H1 (cell line): Measurements from ENCODE around the gene ZNF548. TPM values are rescaled to one million over a fixed set of nuclear protein-coding genes. Genes with fewer than 3 reads are reported as not detected.

ENCODE experiments used
- CTCF ChIA-PET: fragments of 300-600 bp; sonication (Branson Sonifier 250); formaldehyde crosslinking; loops from one replicate; lab custom pipeline; 2021; ENCODE audit not compliant: partially characterized antibody; lab: Charles Lee
- POLR2A ChIA-PET: fragments of 300-600 bp; sonication (Branson Sonifier 250); formaldehyde crosslinking; loops from one replicate; lab custom pipeline; 2021; ENCODE audit warnings: inconsistent platforms; ENCODE audit not compliant: partially characterized antibody; lab: Charles Lee
- DNase-seq, 2 experiments: peaks; one replicate each; pipeline versions ENCODE4 v3.0.0 to v3.0.0-alpha.2; 2010 to 2022; ENCODE audit warnings: low spot score in 2 of 2, low read depth in 1 of 2, mixed read lengths in 1 of 2
- FAIRE-seq: peaks from 2 replicates; lab custom pipeline; 2011; peaks lifted over from hg19 to GRCh38; lab: Jason Lieb, UNC
- H2AFZ ChIP-seq: 2 replicates; pipeline ENCODE4 v1.8.1; 2012; ENCODE audit warnings: low read length, inconsistent platforms
- H2AK5ac ChIP-seq: 2 replicates; pipeline ENCODE4 v1.6.1; 2013; ENCODE audit warnings: low read depth, low read length
- H2BK120ac ChIP-seq: replicated peaks from 2 replicates; pipeline ENCODE3; 2013; ENCODE audit warnings: low read depth, low read length, inconsistent platforms
- H2BK12ac ChIP-seq: 2 replicates; pipeline ENCODE4 v1.6.1; 2013; ENCODE audit warnings: low read depth, low read length
- H2BK15ac ChIP-seq: 2 replicates; pipeline ENCODE4 v1.6.1; 2013; ENCODE audit warnings: low read length
- H2BK20ac ChIP-seq: 2 replicates; pipeline ENCODE4 v1.6.1; 2013; ENCODE audit warnings: low read length
- H2BK5ac ChIP-seq: 2 replicates; pipeline ENCODE4 v1.6.1; 2013; ENCODE audit warnings: low read depth, low read length
- H3K14ac ChIP-seq: 2 replicates; pipeline ENCODE4 v1.6.1; 2013; ENCODE audit warnings: inconsistent platforms; ENCODE audit not compliant: insufficient read length
- H3K18ac ChIP-seq: 2 replicates; pipeline ENCODE4 v1.6.1; 2013; ENCODE audit warnings: low read length; ENCODE audit errors: extremely low read depth
- H3K23ac ChIP-seq: 2 replicates; pipeline ENCODE4 v1.6.1; 2013; ENCODE audit warnings: inconsistent platforms; ENCODE audit not compliant: insufficient read length
- H3K23me2 ChIP-seq: 2 replicates; pipeline ENCODE4 v1.6.1; 2013; ENCODE audit warnings: low read depth, low read length
- H3K27ac ChIP-seq: 2 replicates; pipeline ENCODE4 v1.6.1; 2011; ENCODE audit warnings: low read depth, low read length, inconsistent platforms
- H3K27me3 ChIP-seq, 4 experiments: replicated peaks in 1 of 4; 1 replicate in 1 of 4; 2 replicates in 3 of 4; pipeline versions ENCODE4 v1.6.1 to v1.8.1; 2011 to 2013; ENCODE audit warnings: low read length in 3 of 4, mild to moderate bottlenecking in 3 of 4, inconsistent platforms in 2 of 4, mixed read lengths in 2 of 4, moderate library complexity in 1 of 4; ENCODE audit not compliant: control insufficient read depth in 3 of 4, insufficient read depth in 3 of 4; ENCODE audit errors: extremely low read depth in 1 of 4
- H3K36me3 ChIP-seq, 4 experiments: 2 replicates each; pipeline versions ENCODE4 v1.6.1 to v1.8.1; 2011 to 2013; ENCODE audit warnings: mild to moderate bottlenecking in 4 of 4, low read length in 3 of 4, moderate library complexity in 2 of 4, control low read depth in 1 of 4, inconsistent platforms in 1 of 4; ENCODE audit not compliant: insufficient read depth in 4 of 4, control insufficient read depth in 2 of 4
- H3K4ac ChIP-seq: replicated peaks from 2 replicates; pipeline ENCODE3; 2013; ENCODE audit warnings: low read length, low read depth, mixed read lengths, inconsistent platforms; ENCODE audit not compliant: insufficient read length
- H3K4me1 ChIP-seq, 4 experiments: replicated peaks in 1 of 4; 1 replicate in 1 of 4; 2 replicates in 3 of 4; pipeline versions ENCODE4 v1.6.1 to v1.8.1; 2011 to 2013; ENCODE audit warnings: low read length in 3 of 4, inconsistent platforms in 2 of 4, mixed read lengths in 1 of 4; ENCODE audit not compliant: insufficient read depth in 4 of 4, control insufficient read depth in 3 of 4
- H3K4me2 ChIP-seq, 2 experiments: 2 replicates each; pipeline versions ENCODE4 v1.6.1 to v1.8.1; 2011 to 2013; ENCODE audit warnings: low read depth in 2 of 2, low read length in 2 of 2, control low read depth in 1 of 2, inconsistent platforms in 1 of 2, mild to moderate bottlenecking in 1 of 2; ENCODE audit not compliant: insufficient read depth in 1 of 2
- H3K4me3 ChIP-seq, 4 experiments: fragments of 200-600, 300-600 bp in 1 of 4; sonication (generic), shearing (Covaris generic), sonication (Bioruptor Twin) in 1 of 4; 2 replicates each; pipeline versions ENCODE4 v1.5.1 to v1.8.1; 2011 to 2016; ENCODE audit warnings: low read length in 4 of 4, low read depth in 3 of 4, control low read depth in 2 of 4, inconsistent platforms in 2 of 4, mild to moderate bottlenecking in 2 of 4, mixed read lengths in 1 of 4, moderate library complexity in 1 of 4; ENCODE audit not compliant: insufficient read depth in 2 of 4; ENCODE audit errors: extremely low read depth in 1 of 4
- H3K56ac ChIP-seq: replicated peaks from 2 replicates; pipeline ENCODE3; 2013; ENCODE audit warnings: low read depth, mild to moderate bottlenecking, mixed read lengths, low read length, inconsistent platforms; ENCODE audit not compliant: insufficient read length
- H3K79me1 ChIP-seq: 2 replicates; pipeline ENCODE4 v1.6.1; 2013; ENCODE audit warnings: low read depth, low read length, control low read depth
- H3K79me2 ChIP-seq, 2 experiments: 2 replicates each; pipeline versions ENCODE4 v1.6.1 to v1.8.1; 2012 to 2013; ENCODE audit warnings: low read length in 2 of 2, mild to moderate bottlenecking in 2 of 2, inconsistent platforms in 1 of 2; ENCODE audit not compliant: insufficient read depth in 2 of 2, control insufficient read depth in 1 of 2
- H3K9ac ChIP-seq, 4 experiments: replicated peaks in 1 of 4; 1 replicate in 1 of 4; 2 replicates in 3 of 4; pipeline versions ENCODE4 v1.6.1 to v1.8.1; 2011 to 2013; ENCODE audit warnings: low read depth in 3 of 4, low read length in 3 of 4, control low read depth in 2 of 4, mild to moderate bottlenecking in 2 of 4, moderate library complexity in 2 of 4, inconsistent platforms in 1 of 4; ENCODE audit errors: extremely low read depth in 1 of 4
- H3K9me3 ChIP-seq, 2 experiments: 2 replicates each; pipeline versions ENCODE4 v1.6.1 to v1.8.1; 2012 to 2013; ENCODE audit warnings: mild to moderate bottlenecking in 2 of 2, moderate library complexity in 2 of 2, control low read depth in 1 of 2, inconsistent platforms in 1 of 2, low read depth in 1 of 2, low read length in 1 of 2, mixed read lengths in 1 of 2; ENCODE audit not compliant: insufficient read depth in 2 of 2
- H4K20me1 ChIP-seq, 2 experiments: replicated peaks in 1 of 2; 2 replicates each; pipeline versions ENCODE3 to v1.8.1; 2011 to 2013; ENCODE audit warnings: inconsistent platforms in 2 of 2, low read length in 2 of 2, mild to moderate bottlenecking in 1 of 2; ENCODE audit not compliant: insufficient read depth in 2 of 2, control insufficient read depth in 1 of 2
- H4K5ac ChIP-seq: 2 replicates; pipeline ENCODE4 v1.6.1; 2013; ENCODE audit warnings: low read length, low read depth, mixed read lengths, inconsistent platforms; ENCODE audit not compliant: insufficient read length
- H4K8ac ChIP-seq: 2 replicates; pipeline ENCODE4 v1.8.0; 2013; ENCODE audit warnings: mild to moderate bottlenecking, moderate library complexity, low read length, inconsistent platforms; ENCODE audit not compliant: insufficient read depth; ENCODE audit errors: extremely low read depth
- H4K91ac ChIP-seq: replicated peaks from 2 replicates; pipeline ENCODE3; 2013; ENCODE audit warnings: low read length, mixed read lengths, inconsistent platforms; ENCODE audit not compliant: insufficient read length
- ASH2L ChIP-seq: fragments of 200-600, 300-600 bp; sonication (generic); IDR thresholded peaks from one replicate; pipeline ENCODE4 v1.7.1; 2017; ENCODE audit warnings: low read length
- CTBP2 ChIP-seq: IDR thresholded peaks from 2 replicates; pipeline ENCODE4 v1.7.0; 2011; ENCODE audit warnings: borderline replicate concordance, mild to moderate bottlenecking, moderate library complexity, mixed read lengths, low read length; ENCODE audit not compliant: insufficient read depth, insufficient read length
- GTF2F1 ChIP-seq: IDR thresholded peaks from 2 replicates; pipeline ENCODE4 v1.6.1; 2012; ENCODE audit warnings: low read depth, low read length, improper control_type of control experiment, borderline replicate concordance
- JUND ChIP-seq: IDR thresholded peaks from 2 replicates; pipeline ENCODE4 v1.6.1; 2011; ENCODE audit warnings: mild to moderate bottlenecking, improper control_type of control experiment, low read length
- POLR2A ChIP-seq, 2 experiments: IDR thresholded peaks; 1 replicate in 1 of 2; 2 replicates in 1 of 2; pipeline ENCODE4 v1.6.1; 2011; ENCODE audit warnings: low read depth in 2 of 2, low read length in 2 of 2, mild to moderate bottlenecking in 2 of 2; ENCODE audit errors: control extremely low read depth in 1 of 2
- RFX5 ChIP-seq: IDR thresholded peaks from 2 replicates; pipeline ENCODE4 v1.6.1; 2011; ENCODE audit warnings: low read depth, low read length, improper control_type of control experiment, borderline replicate concordance
- SIN3A ChIP-seq, 2 experiments: IDR thresholded peaks in 1 of 2; conservative IDR thresholded peaks in 1 of 2; 2 replicates each; pipeline ENCODE4 v1.6.1; 2011 to 2012; ENCODE audit warnings: low read length in 2 of 2, improper control_type of control experiment in 1 of 2, low read depth in 1 of 2, mild to moderate bottlenecking in 1 of 2
- SIX5 ChIP-seq: IDR thresholded peaks from 2 replicates; pipeline ENCODE4 v1.6.1; 2011; ENCODE audit warnings: mild to moderate bottlenecking, low read depth, low read length
- SP4 ChIP-seq: IDR thresholded peaks from 2 replicates; pipeline ENCODE4 v1.6.1; 2012; ENCODE audit warnings: low read length, inconsistent platforms
- SRF ChIP-seq: IDR thresholded peaks from 2 replicates; pipeline ENCODE4 v1.6.1; 2011; ENCODE audit warnings: mild to moderate bottlenecking, low read depth, low read length, moderate library complexity
- WGBS, 2 experiments: shearing (Covaris generic) in 1 of 2; methylation state at CpG; one replicate each; pipeline versions ENCODE4 v1.1.6 to v1.1.7; 2013 to 2015; ENCODE audit warnings: low lambda C conversion rate in 2 of 2, mixed read lengths in 2 of 2, inconsistent platforms in 1 of 2, low coverage in 1 of 2, missing lambda C conversion rate in 1 of 2; ENCODE audit not compliant: insufficient replicate concordance in 2 of 2, insufficient coverage in 1 of 2, insufficient read length in 1 of 2; ENCODE audit errors: extremely low coverage in 1 of 2, missing lambda C conversion rate in 1 of 2; 5-methylcytosine and 5-hydroxymethylcytosine counted together
- polyA plus RNA-seq, 7 experiments: library from polyadenylated mRNA; depleted of rRNA in 3 of 7; stranded (reverse) in 5 of 7; unstranded in 2 of 7; fragments of >200 nt in 5 of 7; fragments of 200-250 nt in 2 of 7; gene quantifications; 1 replicate in 5 of 7; 2 replicates in 1 of 7; 4 replicates in 1 of 7; pipeline versions ENCODE4 v1.2.1 to v1.2.3, GENCODE V29; 2011 to 2013; ENCODE audit warnings: missing spikeins in 2 of 7, mixed read lengths in 2 of 7
- total RNA-seq: library from RNA; stranded (reverse); fragmentation: NEBNext Ultra II Directional; extraction: Animal tissue kit (Norgen Biotek cat#: 25700); gene quantifications from 2 replicates; pipeline ENCODE4 v1.2.1, GENCODE V29; 2021
- TF ChIP-seq, protein P1 (sequence below): IDR thresholded peaks from 2 replicates; pipeline ENCODE4 v1.6.1; 2011; ENCODE audit warnings: low read depth, mild to moderate bottlenecking, low read length; ENCODE audit not compliant: insufficient read depth
- TF ChIP-seq, protein P2 (sequence below): IDR thresholded peaks from 2 replicates; pipeline ENCODE4 v1.6.1; 2012; ENCODE audit warnings: inconsistent platforms

ZNF548 gene
- total and polyA plus RNA-seq, 2 of the 8 experiments (the other 6 are each of a cell fraction or from before 2014, with no cell fraction given): 7.4 to 9.9 TPM

DNA sequence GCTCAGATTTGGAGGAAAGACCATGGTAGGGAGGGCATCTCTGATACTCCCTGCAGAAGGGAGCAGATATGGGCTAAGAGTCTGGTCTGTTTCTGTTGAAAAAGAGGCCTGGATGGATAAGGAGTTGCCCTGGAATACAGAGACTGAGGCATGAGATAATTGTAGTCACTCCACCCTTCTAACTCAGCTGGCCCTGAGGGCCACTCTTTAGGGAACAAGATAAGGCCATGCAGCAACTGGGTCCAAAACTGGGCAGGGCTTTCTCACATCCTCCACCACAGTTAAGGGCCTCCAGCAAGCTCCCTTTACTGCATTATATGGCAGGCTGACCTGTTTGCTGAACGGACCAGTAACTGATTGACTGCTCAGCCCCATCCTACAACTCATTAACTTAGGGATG, 46.8 kb downstream of the ZNF548 start:
- H3K23ac ChIP-seq: no peak overlapping the region
- H2AFZ ChIP-seq: no peak overlapping the region
- ChIA-PET POLR2A (interaction anchor here (0.8 to 7.0 kb wide), 17 partner anchors 9 to 453 kb away, joined by 3 to 49 read pairs (median 5); partner anchors contain the start of genes TRAPPC2B, ZNF17, ZNF419 and ZNF530), CTCF (interaction anchor here (0.6 to 2.2 kb wide), 5 partner anchors 10 to 51 kb away, joined by 3 to 8 read pairs (median 3); partner anchors contain the start of genes ZNF419 and ZNF772)
- H3K79me1 ChIP-seq: peaks cover 19% of the 10 kb centered on the region
- H2BK12ac ChIP-seq: no peak overlapping the region
- H2AK5ac ChIP-seq: no peak overlapping the region
- no peak overlapping the region for H2BK120ac ChIP-seq
- H2BK20ac ChIP-seq: no peak overlapping the region
- no peak overlapping the region for H3K18ac ChIP-seq
- peak overlapping the region in 3 of 4 experiments; percentile 91 to 94 (median 94); a peak in 5 of 7 replicates for H3K9ac ChIP-seq
- H3K36me3 ChIP-seq: peaks cover 0 to 5% (median 3%) of the 10 kb centered on the region in 4 experiments; a peak in 2 of 8 replicates
- TF ChIP-seq POLR2A (IDR thresholded peaks at IDR 0.05; ENCODE audit: control extremely low read depth in 1 of 2, low read depth in 2 of 2, low read length in 2 of 2) (no peak), CTBP2 (no peak), SP4 (no peak), SIN3A (conservative IDR thresholded peaks at IDR 0.05 in 1 of 2, IDR thresholded peaks at IDR 0.05 in 1 of 2; ENCODE audit: low read depth in 1 of 2, low read length in 2 of 2) (no peak), GTF2F1 (no peak), SIX5 (no peak), JUND (no peak), SRF (no peak), RFX5 (no peak), ASH2L (no peak)
- TF ChIP-seq, protein P1, sequence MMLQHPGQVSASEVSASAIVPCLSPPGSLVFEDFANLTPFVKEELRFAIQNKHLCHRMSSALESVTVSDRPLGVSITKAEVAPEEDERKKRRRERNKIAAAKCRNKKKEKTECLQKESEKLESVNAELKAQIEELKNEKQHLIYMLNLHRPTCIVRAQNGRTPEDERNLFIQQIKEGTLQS: no peak
- TF ChIP-seq, protein P2, sequence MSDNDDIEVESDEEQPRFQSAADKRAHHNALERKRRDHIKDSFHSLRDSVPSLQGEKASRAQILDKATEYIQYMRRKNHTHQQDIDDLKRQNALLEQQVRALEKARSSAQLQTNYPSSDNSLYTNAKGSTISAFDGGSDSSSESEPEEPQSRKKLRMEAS: no peak
- no peak overlapping the region for H2BK5ac ChIP-seq
- H4K91ac ChIP-seq: no peak overlapping the region
- H3K4ac ChIP-seq: no peak overlapping the region
- H3K4me2 ChIP-seq: peak overlapping the region; percentile 85 to 89
- peak overlapping the region; percentile 75 to 89 (median 81); a peak in 7 of 8 replicates for H3K4me3 ChIP-seq
- peaks cover 0 to 12% of the 10 kb centered on the region in 2 experiments for H4K20me1 ChIP-seq
- H3K4me1 ChIP-seq: peaks cover 0 to 7% (median under 1%) of the 10 kb centered on the region in 4 experiments; a peak in 2 of 7 replicates
- no peak overlapping the region for H4K8ac ChIP-seq
- no peak overlapping the region for H3K14ac ChIP-seq
- H3K23me2 ChIP-seq: peaks cover 4% of the 10 kb centered on the region
- no peaks in the 10 kb centered on the region for H3K27me3 ChIP-seq
- no peak overlapping the region for H3K56ac ChIP-seq
- H2BK15ac ChIP-seq: no peak overlapping the region
- peaks cover 20 to 55% of the 10 kb centered on the region in 2 experiments for H3K79me2 ChIP-seq
- H3K27ac ChIP-seq: no peak overlapping the region
- DNase-seq: no peak
- 79% methylated on average over 1 of the region's 1 CpG; no CpG with 5 or more reads in 1 of the 2 experiments for WGBS, 2 experiments
- FAIRE-seq: no peak
- H4K5ac ChIP-seq: no peak overlapping the region
- H3K9me3 ChIP-seq: no peaks in the 10 kb centered on the region; a peak in 1 of 4 replicates
